ENCODE data around the gene ZNF200. TPM values are rescaled to one million over a fixed set of nuclear protein-coding genes. Genes with fewer than 3 reads are reported as not detected.

Gene ZNF200
- total and polyA plus RNA-seq, 2 of the 13 experiments (the other 11 are each of a cell fraction or from before 2014, with no cell fraction given) = 3.5 to 16.5 TPM

GRCh38 chr16:3283543-3284447 is 48.8 kb upstream of the ZNF200 start (continued):
- TF ChIP-seq RFXAP (CRISPR knock-in tag; IDR thresholded peaks at IDR 0.05; ENCODE audit: borderline replicate concordance) (no peak), ZNF354B (CRISPR knock-in tag; IDR thresholded peaks at IDR 0.05) (no peak), ZNF317 (CRISPR knock-in tag; IDR thresholded peaks at IDR 0.05) (peak; percentile 22; the same call in 1 of the 2 replicates), ZNF296 (CRISPR knock-in tag; conservative IDR thresholded peaks at IDR 0.05) (peak; percentile 79; the same call in 1 of the 2 replicates), CHD2 (IDR thresholded peaks at IDR 0.05; ENCODE audit: low read depth, low read length) (no peak), MTF2 (CRISPR knock-in tag; IDR thresholded peaks at IDR 0.05; ENCODE audit: borderline replicate concordance) (0 out of 2 replicates have a peak, but pooled peaks have one; percentile 2), ZIK1 (CRISPR knock-in tag; IDR thresholded peaks at IDR 0.05; ENCODE audit: borderline replicate concordance, low read depth) (no peak), ZFP1 (CRISPR knock-in tag; IDR thresholded peaks at IDR 0.05) (no peak), SNAI1 (CRISPR knock-in tag; IDR thresholded peaks at IDR 0.05; ENCODE audit: borderline replicate concordance) (peak; percentile 79; the same call in 1 of the 2 replicates), IRF9 (CRISPR knock-in tag; IDR thresholded peaks at IDR 0.05; ENCODE audit: borderline replicate concordance) (peak; percentile 81; the same call in 1 of the 2 replicates), RAD21 (CRISPR knock-in tag; IDR thresholded peaks at IDR 0.05) (peak; percentile 25; the same call in 1 of the 2 replicates), FOXO4 (CRISPR knock-in tag; conservative IDR thresholded peaks at IDR 0.05) (0 out of 2 replicates have a peak, but pooled peaks have one; percentile 38), CAMTA2 (CRISPR knock-in tag; IDR thresholded peaks at IDR 0.05; ENCODE audit: borderline replicate concordance) (0 out of 2 replicates have a peak, but pooled peaks have one; percentile 8), KDM5A (IDR thresholded peaks at IDR 0.05; ENCODE audit: borderline replicate concordance, low read length) (peak; percentile 93), ARID4A (CRISPR knock-in tag; IDR thresholded peaks at IDR 0.05; ENCODE audit: borderline replicate concordance) (peak; percentile 0; the same call in 1 of the 2 replicates), TAF15 (IDR thresholded peaks at IDR 0.05; ENCODE audit: low read depth, low read length, poor library complexity, severe bottlenecking) (peak; percentile 33), SATB2 (CRISPR knock-in tag; IDR thresholded peaks at IDR 0.05) (0 out of 2 replicates have a peak, but pooled peaks have one; percentile 17), TCF12 (IDR thresholded peaks at IDR 0.05) (no peak), TCF12 (CRISPR knock-in tag; IDR thresholded peaks at IDR 0.05) (0 out of 2 replicates have a peak, but pooled peaks have one; percentile 23), AGO2 (optimal IDR thresholded peaks at IDR 0.05; ENCODE audit: low read depth, low read length) (peak; percentile 48), ELF4 (CRISPR knock-in tag; IDR thresholded peaks at IDR 0.05; ENCODE audit: borderline replicate concordance) (0 out of 2 replicates have a peak, but pooled peaks have one; percentile 13), MAX (IDR thresholded peaks at IDR 0.05) (0 out of 2 replicates have a peak, but pooled peaks have one; percentile 6)

Data from HepG2 (cell line).